Placental pericyte (primary cell): Measurements from ENCODE around the gene KIAA1549. TPM values are rescaled to one million over a fixed set of nuclear protein-coding genes. Genes with fewer than 3 reads are reported as not detected.

ENCODE experiments used
- small RNA-seq: library from RNA; depleted of rRNA; stranded (forward); fragments of <200 nt; gene quantifications from one replicate; pipeline ENCODE3, GENCODE V24; 2012; ENCODE audit warnings: low replicate concordance
- total RNA-seq: library from RNA; depleted of rRNA; stranded (reverse); fragments of >200 nt; gene quantifications from 2 replicates; pipeline ENCODE4 v1.2.3, GENCODE V29; 2012

KIAA1549 gene
- 2.4 and 3.3 TPM in 2 replicates for total RNA-seq

DNA sequence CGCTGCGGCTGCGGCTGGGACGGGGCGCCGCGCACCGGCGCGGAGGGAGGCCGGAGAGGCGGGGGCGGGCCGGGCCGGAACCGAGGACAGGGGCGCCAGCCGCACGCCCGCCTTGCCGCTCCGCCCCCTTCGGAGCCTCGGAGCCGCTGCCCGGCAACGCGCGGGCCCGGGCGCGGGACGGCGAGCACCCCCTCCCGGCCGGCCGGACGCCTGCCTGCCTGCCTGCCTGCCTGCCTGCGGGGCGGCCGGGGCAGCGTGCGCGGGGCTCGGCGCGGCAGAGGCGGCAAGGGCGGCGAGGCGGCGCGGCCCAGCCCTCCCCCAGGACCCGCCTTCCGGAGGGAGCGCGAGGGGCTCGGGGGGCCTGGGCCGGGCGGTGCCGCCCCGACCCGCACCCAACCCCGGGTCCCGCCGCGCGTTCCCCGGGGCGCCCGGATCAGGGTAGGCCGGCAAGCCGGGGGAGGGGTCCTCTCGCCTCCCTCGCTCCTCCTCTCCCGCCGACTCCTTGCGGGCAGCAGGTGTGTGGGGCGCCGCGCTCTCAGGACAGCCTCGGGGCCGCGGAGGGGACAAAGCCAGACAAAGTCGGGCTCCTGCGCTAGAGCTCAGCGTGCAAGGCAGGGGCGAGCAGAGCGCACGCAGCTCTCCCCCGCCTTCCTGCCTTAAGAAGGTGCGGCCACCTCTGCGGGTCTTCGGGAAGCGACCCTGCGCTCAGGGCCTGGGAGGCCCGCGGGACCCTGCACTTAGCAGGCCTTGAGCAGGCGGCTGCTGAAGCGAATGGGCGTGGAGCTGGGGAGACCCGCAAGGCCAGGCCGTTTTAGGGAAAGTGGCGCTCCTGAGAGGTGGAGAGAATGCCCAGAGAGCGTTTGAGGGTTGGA is at the start of gene KIAA1549:
KIAA1549 (minus strand) TSS at position 58 of the 872 bp plus-strand sequence. CDS start 120 bp downstream, outside the sequence.

GRCh38 chr7:138797715-138798320 is 183.4 kb downstream of the KIAA1549 start, which contains the start of the genes ATP6V0A4 and TMEM213:
Gene ATP6V0A4 (minus strand): TSS chr7:138798196. CDS start chr7:138771247, 26,949 bp downstream.
Gene TMEM213 (plus strand): TSS chr7:138797994. CDS start chr7:138798105, 111 bp downstream.

Small RNAs within 50 kb of the gene (small RNA-seq; reads per million reads assigned to genes)
- not detected for gene RNU6-1272P

Other genes with a start within 250 kb of the KIAA1549 start
- gene TMEM213, start 183.4 kb downstream of the KIAA1549 start, total RNA-seq, result not detected in 2 replicates
- gene ATP6V0A4, start 183.2 kb downstream of the KIAA1549 start, total RNA-seq, result 0.14 and 0.22 TPM in 2 replicates
- 22.1 and 22.9 TPM in 2 replicates for gene ZC3HAV1L, start 54.7 kb upstream of the KIAA1549 start, total RNA-seq
- 23.0 and 57.1 TPM in 2 replicates for gene ZC3HAV1, start 128.3 kb upstream of the KIAA1549 start, total RNA-seq
- 6.7 and 9.4 TPM in 2 replicates for gene UBN2, start 249.8 kb upstream of the KIAA1549 start, total RNA-seq